ENCODE results near the gene MRPL38.

Gene MRPL38

GRCh38 chr17:75876190-75876937, 28.3 kb downstream of the MRPL38 start:
- H3K4me3 ChIP-seq (ENCODE audit: low read depth, low read length): peak overlapping the region; percentile 66
- TF ChIP-seq, protein P1, sequence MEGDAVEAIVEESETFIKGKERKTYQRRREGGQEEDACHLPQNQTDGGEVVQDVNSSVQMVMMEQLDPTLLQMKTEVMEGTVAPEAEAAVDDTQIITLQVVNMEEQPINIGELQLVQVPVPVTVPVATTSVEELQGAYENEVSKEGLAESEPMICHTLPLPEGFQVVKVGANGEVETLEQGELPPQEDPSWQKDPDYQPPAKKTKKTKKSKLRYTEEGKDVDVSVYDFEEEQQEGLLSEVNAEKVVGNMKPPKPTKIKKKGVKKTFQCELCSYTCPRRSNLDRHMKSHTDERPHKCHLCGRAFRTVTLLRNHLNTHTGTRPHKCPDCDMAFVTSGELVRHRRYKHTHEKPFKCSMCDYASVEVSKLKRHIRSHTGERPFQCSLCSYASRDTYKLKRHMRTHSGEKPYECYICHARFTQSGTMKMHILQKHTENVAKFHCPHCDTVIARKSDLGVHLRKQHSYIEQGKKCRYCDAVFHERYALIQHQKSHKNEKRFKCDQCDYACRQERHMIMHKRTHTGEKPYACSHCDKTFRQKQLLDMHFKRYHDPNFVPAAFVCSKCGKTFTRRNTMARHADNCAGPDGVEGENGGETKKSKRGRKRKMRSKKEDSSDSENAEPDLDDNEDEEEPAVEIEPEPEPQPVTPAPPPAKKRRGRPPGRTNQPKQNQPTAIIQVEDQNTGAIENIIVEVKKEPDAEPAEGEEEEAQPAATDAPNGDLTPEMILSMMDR (conservative IDR thresholded peaks at IDR 0.05; ENCODE audit: low read depth, low read length): peak; percentile 24

DNA sequence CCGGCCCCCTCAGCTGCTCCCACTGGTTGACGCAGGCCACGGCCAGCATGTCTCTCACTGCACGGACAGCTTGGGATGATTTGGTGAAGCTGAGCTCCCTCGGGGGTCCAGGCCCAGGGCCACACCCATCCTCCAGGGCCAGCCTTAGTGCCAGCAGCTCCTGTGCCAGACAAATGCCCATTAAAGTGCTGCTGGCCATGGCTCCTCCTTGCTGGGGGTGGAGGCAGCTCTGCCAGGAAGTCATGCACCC, 28.8 kb downstream of the MRPL38 start:
- DNase-seq (ENCODE audit: low read depth): no peak
- TF ChIP-seq, protein P1 (conservative IDR thresholded peaks at IDR 0.05; ENCODE audit: low read depth, low read length): no peak
- H3K4me3 ChIP-seq (ENCODE audit: low read depth, low read length): no peak overlapping the region

More at GRCh38 chr17:75876190-75876937, 28.3 kb downstream of the MRPL38 start:
- no peak for DNase-seq (ENCODE audit: low read depth)

DNA sequence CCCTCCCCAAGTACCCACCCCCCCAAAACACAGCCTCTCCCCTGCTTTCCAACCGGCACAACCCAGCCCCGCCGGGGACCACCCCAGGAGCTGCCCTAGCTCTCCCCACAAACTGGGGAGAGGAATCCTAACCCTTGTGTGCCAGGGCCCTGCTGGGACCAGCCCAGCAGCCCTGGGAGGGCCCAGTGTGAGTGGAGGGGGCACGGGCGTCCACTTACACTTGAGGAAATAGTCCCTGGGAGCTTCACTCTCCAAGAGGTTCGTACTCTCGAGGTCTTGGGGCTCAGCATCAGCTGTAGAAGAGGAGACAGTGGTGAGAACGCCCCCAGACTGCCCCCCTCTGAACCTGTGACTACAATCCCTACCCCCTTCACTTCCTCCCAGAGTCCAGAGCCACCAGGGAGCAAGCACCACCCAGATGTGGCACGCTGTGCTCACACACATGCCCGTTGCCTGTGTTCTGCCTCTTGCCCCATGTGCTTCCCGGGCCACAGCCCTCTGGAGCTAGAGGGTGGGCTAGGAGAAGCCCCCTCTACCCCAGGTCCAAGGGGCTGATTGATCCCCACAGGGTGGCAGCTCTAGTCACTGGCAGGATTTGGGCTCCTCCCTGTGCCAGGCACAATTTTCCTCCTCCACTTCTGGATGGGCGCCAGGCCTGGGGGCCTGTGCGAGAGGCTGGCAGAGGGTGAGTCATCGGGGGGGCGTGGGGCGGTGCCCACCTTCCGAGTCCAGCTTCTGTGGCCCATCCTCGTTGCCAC, 29.3 kb downstream of the MRPL38 start:
- TF ChIP-seq, protein P1 (conservative IDR thresholded peaks at IDR 0.05; ENCODE audit: low read depth, low read length): no peak
- no peak overlapping the region for H3K4me3 ChIP-seq (ENCODE audit: low read depth, low read length)
- no peak for DNase-seq (ENCODE audit: low read depth)

DNA sequence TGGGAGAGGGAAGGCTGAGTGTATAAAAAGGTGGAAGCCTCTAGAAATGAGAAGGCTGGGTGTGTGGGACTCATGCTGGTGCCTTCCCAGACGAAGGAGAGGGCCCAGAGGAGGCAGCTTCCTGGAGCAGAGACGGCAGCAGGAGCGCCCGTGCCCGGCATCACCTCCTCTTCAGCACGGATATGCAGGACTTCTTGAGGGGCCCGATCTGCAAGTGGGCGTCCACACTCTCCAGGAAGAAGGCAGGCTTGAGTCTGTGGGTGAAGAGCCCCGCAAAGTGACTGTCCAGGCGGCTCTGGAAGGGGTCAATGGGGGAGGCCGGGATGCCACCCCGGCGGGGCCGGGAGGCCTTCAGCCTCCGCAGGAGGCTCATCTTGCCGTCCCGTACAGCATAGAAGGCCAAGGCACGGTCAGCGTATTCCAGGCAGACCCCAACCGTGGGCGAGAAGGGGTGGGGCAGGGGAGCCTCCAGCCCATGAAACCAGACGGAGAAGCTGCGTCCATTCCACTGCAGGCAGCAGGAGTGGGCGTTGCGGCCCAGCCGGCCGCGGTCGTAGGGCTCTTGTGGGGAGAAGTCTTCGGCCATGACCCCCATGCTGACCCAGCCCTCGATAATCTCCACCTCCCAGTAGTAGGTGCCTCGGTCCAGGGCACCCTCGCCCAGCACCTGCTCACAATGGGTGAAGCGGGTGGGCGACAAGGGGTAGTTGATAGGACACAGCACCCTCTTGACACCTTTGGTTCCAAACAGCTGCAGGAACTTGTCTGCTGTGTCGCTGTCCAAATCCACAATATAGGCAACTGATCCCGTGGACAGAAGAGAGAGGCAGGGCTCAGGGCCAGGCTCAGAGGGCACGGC, 30.1 kb downstream of the MRPL38 start:
- TF ChIP-seq, protein P1 (conservative IDR thresholded peaks at IDR 0.05; ENCODE audit: low read depth, low read length): no peak
- H3K4me3 ChIP-seq (ENCODE audit: low read depth, low read length): no peak overlapping the region
- DNase-seq (ENCODE audit: low read depth): no peak

- TF ChIP-seq, protein P1 (conservative IDR thresholded peaks at IDR 0.05; ENCODE audit: low read depth, low read length): no peak
- no peak overlapping the region for H3K4me3 ChIP-seq (ENCODE audit: low read depth, low read length)
- no peak for DNase-seq (ENCODE audit: low read depth)
Observed at GRCh38 chr17:75873587-75874322, 30.9 kb downstream of the MRPL38 start.

Measured in choroid plexus epithelial cell (primary cell).